GM18505 (cell line): ENCODE results near the gene VAV2.
"Not testable (repeated sequence)": the region's sequence is repeated elsewhere in the genome, so short reads cannot be mapped to it uniquely, and the experiment has no call there.

ENCODE experiments used
- ATAC-seq: cut with Tn5 transposase; IDR thresholded peaks from one replicate; pipeline ENCODE4 v1.9.1; 2021; ENCODE audit not compliant: unreplicated experiment
- POLR2A ChIP-seq: IDR thresholded peaks from 4 replicates; pipeline ENCODE4 v1.6.1; 2011; ENCODE audit warnings: borderline replicate concordance; ENCODE audit not compliant: insufficient read depth, insufficient read length; ENCODE audit errors: extremely low read depth

Gene VAV2

DNA sequence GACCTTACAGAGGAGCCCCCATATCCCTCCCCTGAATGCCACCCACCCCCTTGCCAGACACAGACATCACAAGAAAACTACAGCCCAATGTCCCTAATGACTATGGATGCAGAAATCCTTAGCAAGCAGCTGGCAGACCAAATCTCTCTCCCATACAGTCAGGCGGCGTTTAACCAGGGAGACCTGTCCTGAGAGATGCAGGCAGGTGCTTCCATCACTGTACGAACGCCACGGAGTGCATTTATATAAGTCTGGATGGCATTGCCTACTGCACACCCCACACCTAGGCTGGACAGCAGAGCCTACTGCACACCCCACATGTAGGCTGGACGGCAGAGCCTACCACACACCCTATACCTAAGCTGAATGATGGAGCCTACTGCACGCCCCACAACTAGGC lies 219.5 kb downstream of the VAV2 start:
- no peak for ATAC-seq
- TF ChIP-seq POLR2A = no peak

DNA sequence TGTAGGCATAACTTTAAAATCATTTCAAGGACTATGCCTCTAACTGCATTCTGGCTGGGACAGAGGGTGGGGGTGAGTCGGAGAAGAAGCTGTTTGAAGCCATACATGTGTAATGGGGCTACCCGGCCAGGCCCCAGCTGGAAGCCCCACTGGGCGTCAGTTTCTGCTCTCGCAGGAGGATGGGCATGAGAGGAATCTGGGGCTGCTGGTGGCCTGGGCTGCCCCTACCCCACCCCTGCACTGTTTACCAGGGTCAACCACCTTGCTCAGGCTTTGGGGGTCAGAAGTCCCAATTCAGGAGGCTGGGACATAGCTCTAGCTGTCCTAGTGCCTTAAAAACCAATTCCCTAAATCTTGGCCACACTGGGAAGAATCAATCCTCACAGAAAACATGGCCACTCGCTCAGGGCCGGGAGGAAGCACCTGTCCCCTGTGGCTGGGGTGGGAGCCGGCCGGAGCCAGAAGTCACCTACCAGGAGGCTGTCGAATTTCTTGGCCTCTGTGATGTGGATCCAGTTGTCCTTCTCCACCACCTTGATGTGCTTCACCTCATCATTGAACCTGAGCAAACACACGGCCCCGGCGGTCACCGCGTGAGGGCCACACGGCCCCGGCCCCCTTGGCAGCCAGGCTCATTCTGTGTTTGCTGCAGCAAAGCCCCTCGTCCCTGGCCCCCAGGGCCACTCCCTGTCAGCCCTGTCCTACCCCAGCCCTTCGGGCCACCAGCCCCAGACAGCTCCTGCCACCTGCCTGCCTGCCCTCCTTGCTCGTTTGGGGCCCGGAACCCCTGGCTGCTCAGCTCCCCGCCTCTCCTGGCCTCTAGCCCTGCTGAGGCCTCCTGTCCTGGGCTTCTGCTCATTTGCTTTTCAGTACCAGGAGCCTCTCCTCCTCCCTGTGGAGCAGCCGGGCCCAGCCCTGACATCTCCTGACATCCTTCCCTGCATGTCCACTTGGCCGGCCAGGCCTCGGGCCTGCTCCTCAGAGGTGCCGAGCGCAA lies 220.3 kb downstream of the VAV2 start:
- TF ChIP-seq POLR2A = no peak
- ATAC-seq = no peak

DNA sequence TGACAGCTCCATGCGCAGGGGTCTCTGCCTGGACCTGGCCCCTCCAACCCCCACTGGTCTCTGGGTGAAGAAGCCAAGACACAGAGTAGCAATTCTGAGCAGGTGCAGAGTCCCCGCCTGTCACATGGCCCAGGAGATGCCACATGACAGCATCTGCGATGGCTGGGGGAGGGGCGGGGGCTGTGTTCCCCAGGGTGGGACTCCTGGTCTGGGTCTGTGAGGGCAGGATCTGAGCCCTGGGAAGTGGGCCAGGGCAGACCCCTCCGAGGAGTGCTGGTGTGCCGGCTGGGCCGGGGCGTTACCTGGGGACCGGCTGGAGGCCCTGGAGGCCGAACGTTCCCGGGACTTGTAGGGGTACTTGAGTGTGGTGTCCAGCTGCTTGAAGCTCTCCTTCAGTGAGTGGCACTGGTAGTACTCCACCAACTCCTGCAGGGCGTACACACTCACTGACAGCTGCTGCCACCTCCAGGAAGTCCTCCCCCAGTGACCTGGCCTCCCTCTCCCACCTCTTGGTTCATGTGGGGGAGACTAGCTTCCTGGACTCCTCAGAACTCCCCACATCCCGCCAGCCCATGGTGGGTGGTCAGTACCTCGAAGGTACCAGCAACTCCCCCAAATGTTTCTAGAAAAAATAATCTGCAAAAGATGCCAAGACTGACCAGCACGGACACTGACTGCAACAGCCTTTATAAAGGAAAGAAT lies 221.9 kb downstream of the VAV2 start:
- TF ChIP-seq POLR2A = no peak
- no peak for ATAC-seq

DNA sequence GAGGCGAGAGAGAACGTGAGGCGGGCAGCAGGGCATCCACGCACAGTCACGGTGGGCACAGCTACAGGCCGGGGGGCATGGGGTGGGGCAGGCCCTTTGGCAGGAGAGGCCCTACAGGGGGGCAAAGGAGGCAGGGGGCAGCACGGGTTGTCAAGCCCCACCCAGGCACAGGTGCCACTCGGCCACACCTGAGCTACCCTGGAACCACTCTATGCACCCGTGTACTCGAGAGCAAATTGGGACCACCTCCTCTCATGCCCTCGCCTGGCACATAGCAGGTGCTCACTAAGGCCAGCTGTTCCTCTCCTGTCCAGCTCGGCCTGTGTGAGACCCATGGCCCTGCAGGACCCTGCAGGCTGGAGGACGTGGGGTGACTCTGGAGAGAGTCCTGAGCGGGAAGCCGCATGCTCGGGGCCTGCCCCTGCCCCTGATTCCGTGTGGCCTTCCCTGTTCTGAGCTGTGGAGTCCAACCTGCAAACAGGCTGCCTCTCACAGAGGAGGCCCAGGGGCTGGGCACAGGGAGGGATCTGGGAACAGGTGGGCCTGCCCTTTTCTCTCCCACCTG lies 222.5 kb downstream of the VAV2 start:
- TF ChIP-seq POLR2A = no peak
- ATAC-seq = no peak

DNA sequence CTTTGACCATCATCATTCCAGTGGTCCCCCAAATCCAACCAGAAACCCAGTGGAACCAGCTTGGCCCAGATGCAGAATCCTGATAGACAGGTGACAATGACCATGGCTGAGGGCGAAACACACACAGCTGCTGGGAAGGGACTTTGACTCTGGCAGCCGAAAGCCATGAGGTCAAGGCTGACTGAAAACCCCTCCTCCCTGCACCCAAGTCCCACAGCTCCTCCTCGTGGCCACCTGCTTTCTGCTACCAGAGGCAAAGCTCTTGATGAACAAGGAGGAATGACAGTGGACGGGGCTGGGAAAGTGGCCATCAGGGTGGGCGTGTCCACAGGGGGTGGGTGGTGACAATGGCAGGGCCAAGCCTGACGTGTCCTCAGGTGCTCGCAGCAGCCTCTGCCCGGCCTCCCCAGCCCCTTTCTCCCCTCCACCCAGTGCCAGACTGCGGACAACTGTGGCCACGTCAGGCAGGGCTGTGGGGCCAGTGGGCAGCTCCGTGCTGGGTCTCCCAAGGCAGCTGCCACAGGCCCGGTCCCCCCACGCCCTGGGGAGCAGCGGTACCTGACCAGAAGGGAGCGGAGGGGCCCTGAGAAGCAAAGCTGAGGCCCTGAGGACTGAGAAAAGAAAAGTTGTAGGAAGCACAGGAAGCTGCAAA lies 223.1 kb downstream of the VAV2 start:
- no peak for ATAC-seq
- no peak for TF ChIP-seq POLR2A

DNA sequence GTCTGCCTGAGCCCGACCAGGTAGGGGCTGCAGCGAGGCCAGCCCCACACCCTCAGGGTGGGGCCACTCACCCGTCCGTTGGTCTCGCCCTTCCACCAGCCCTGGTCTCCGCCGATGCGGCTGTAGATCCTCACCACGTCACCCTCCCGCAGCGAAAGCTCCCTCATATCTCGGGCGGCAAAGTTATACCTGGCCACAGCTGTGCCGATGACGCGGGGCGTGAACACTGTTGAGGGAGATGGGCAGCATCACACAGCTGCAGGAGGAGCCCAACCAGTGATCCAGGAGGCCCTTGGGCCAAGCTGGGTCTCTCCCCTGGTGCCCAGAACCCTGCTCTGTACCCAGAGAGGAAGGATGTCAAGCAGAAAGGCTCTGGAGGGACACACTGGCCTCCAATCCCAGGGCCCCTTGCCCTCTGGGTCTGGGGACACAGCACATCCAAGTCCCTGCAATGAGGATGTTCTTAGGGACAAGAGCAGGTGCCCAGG lies 223.7 kb downstream of the VAV2 start:
- no peak for ATAC-seq
- TF ChIP-seq POLR2A = no peak

DNA sequence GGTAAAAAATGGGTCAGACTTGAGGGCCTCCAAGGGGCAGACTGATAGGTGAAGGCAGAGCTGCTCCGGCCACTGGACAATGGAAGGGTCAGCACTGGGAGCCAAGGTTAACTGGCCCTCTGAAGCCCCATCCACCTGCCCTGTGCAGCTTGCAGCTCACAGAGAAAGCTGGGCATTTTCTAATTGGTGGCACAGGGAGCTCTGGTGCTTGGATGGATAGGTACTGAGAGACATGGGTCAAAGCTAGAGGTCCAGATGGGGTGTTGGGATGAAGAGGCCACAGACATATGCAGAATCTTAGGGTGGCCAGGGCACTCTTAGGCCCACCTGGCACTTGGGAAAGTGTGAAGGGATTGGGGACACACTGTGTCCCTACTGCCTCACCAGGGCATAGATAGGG lies 224.5 kb downstream of the VAV2 start:
- ATAC-seq = no peak
- TF ChIP-seq POLR2A = no peak

DNA sequence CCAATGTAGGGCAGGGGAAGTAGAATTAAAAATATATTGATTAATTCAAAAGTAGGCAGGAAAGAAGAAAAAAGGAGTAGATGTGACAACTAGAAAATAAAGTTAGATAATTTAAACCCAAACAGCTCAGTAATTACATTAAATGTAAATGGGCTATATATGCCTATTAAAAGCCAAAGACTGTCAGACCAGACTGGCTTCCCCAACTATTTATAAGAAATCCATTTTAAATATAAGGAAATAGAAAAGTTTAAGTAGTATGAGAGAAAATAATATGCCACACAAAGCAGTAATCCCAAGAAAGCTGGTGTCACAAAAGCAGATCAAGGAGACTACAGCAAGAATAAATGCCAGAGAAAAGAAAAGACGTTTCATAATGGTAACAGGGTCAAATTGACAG lies 225.1 kb downstream of the VAV2 start:
- no peak for ATAC-seq
- TF ChIP-seq POLR2A = no peak

DNA sequence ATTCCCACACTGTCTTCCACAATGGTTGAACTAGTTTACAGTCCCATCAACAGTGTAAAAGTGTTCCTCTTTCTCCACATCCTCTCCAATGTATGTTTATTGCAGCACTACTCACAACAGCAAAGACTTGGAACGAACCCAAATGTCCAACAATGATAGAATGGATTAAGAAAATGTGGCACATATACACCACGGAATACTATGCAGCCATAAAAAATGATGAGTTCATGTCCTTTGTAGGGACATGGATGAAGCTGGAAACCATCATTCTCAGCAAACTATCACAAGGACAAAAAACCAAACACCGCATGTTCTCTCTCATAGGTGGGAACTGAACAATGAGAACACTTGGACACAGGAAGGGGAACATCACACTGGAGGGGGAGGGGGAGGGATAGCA lies 225.9 kb downstream of the VAV2 start:
- not testable (repeated sequence) for ATAC-seq

DNA sequence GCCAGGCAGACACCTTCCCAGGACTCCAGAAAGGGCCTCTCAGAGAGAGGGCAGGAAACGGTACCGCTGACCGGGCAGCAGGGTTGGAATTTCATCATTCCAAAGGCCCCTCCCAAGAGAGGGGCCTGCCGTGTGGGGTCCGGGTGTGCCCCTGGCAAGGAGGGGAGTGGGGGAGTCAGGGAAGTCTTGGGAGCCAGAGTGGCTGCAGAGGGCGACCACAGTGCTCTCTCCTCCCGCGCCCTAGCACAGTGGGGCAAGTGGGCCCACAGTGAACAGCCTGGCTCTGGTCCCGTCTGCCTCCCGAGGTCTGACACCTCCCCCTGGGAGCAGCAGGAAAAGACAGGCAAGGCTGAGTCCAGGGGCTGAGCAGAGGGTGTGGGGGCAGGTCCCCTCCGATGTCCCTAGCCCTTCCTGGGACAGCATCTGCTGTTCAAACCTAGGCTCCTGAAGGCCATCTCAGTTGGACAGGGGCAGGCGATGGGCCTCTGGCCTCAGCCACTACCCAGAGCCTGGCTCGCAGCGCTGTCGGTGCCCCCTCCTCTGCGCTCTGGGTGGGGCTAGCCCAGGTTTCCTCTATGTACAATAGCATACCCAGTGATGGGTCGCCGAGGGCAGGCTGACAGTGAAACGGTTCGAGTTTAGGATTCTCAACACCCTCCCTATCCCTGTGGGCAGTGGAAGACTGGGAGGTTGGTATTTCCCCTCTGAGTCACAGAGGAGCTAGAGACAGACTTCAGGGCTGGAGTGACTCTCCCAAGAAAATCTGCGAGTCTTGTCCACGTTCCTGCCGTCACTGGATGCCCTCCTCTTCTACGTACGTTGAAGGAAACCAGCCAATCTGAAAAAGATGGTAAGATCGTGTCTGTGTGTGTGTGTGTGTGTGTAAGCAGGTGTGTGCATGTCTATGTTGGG lies 228.6 kb downstream of the VAV2 start:
- no peak for ATAC-seq
- no peak for TF ChIP-seq POLR2A

DNA sequence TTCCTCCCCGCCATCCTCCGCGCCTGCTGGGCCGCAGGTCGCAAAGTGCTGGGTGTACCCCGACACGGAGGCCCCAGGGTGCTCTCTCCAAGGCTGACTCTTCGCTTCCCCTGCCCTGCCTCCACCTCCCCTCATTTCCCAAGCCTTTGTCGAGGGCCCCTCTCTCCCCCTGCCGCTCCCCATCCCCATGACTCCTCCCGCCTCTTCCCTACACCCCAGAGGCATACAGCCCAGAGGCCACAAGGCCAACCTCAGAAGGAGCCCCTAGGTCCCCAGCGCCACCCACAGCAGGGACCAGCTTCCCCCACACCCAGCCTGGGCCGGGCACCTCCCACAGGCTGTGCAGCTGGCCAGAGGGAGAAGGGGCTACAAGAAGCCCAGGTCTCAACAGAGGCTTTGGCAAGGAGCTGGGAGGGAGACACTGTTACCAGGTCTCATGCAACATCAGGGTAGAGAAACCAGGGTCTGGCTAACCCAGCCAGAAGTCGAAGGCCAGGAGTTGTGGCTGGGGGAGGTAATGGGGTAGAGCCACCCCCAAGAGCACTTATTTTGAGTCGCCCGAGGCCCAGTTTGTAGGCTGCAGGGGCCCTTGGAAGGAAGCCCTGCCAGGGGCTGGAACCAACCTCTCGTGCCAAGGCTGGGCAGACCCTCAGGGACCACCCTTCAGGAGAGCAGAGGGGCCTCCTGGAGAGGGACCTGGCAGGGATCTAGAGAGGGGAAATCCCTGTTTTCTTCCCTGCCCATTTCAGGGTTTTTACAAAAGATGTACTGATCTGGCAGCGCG lies 229.4 kb downstream of the VAV2 start:
- no peak for TF ChIP-seq POLR2A
- no peak for ATAC-seq

DNA sequence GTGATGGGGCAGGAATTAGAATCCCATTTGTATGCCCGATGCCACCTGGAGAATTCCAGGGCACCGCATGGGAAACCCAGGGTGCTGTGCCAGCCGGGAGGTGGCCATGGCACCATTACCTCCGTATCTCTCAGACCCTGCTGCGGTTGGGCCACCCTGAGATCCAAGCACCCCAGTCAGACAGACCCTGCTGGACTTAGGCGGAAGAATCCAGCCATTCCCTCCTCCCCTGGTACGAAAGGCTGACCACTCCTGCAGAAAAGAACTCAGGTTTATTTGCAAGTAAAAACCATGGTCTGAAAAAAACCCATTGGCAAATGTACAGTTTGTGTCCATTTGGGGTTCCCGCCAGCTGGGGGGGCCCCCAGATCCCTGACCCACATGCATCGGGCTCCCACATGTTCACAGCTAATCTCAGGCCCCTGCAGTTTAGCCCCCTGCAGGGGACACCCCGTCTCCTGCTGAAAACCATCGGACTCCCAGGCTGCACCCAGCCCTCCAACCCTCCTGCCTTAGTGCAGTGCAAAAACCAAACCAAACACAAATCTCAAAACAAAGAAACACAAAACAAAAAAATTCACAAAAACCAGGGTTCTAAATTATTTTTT lies 230.4 kb downstream of the VAV2 start:
- no peak for TF ChIP-seq POLR2A
- no peak for ATAC-seq
